ENCODE results near the gene NARF.

Gene NARF

GRCh38 chr17:82479602-82480001 is 21.1 kb downstream of the NARF start:
- no peak for DNase-seq

- DNase-seq: no peak
Observed at GRCh38 chr17:82480318-82480717, 21.8 kb downstream of the NARF start.

GRCh38 chr17:82483204-82483660 is 24.7 kb downstream of the NARF start:
- no peak for DNase-seq

- DNase-seq: no peak
Observed at GRCh38 chr17:82483836-82484235, 25.3 kb downstream of the NARF start.

GRCh38 chr17:82486231-82487094 is 27.9 kb downstream of the NARF start:
- no peak for DNase-seq

GRCh38 chr17:82487910-82488309 is 29.4 kb downstream of the NARF start:
- DNase-seq: no peak

DNA sequence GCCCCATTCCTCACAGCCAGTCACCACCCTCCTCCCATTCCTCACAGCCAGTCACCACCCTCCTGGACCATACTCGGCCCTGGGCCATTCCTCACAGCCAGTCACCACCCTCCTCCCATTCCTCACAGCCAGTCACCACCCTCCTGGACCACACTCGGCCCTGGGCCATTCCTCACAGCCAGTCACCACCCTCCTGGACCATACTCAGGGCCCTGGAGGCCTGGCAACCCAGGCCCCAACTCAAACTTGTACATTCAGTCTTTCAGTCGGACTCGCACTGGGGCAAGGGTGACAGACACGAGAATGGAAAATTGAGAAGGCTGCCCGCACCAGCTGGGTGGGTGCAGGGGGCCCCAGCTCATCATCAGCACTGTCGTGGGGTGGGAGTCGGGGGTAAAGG is 30.6 kb downstream of the NARF start:
- DNase-seq: no peak

DNA sequence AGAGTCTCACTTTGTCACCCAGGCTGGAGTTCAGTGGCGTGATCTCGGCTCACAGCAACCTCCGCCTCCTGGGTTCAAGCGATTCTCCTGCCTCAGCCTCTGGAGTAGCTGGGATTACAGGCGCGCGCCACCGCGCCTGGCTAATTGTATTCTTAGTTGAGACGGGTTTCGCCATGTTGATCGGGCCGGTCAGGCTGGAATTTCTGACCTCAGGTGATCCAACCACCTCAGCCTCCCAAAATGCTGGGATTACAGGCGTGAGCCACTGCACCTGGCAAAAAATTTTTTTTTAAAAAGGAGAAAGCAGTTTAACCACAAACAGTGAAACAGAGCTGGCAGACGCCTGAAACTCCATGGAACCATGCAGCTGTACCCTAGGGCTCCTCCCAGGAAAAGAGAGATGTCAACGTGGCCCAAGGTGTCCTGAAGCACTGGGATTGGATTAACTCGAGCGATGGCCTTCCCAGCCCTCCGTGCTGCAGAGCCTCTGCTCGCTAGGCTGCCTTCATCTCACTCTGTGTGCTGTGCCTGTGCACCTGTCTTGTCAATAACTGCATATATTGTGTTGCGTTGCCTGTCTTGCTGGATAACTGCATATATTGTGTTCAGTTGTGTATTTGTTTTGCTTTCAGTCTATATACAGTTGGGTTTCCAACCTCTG is 31.4 kb downstream of the NARF start:
- DNase-seq: no peak

DNA sequence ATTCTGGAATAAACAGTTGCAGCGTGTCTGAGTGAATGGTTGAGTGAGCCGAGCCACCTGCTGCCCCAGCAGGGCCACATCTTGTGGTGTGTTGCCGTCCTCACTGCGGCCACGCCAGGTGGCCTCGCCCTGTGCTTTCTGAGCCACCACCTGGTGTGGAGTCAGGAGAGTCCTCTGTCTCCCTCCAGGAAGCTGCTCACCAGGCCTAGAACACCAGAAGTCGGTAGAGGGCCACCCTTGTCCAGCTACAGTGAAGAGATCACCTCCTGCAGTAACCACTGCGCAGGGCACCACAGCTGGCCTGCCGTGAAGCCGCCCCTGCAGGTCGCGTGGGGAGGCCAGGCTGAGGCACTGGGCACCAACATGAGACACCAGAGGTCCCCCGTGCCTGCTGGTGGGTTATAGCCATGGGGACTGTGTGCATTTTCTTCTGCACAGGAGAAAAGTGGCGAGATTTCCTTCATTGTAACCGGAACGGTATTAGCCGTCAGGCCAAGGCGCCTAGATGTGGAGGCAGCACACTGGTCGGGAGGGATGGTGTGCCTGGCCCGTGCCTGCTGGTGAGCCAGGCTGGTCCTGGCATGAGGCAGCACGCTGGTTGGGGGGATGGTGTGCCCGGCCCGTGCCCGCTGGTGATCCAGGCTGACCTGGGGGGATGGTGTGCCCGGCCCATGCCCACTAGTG is 32.1 kb downstream of the NARF start:
- no peak for DNase-seq

- no peak for DNase-seq
Observed at GRCh38 chr17:82491196-82491530, 32.6 kb downstream of the NARF start.

- no peak for DNase-seq
Observed at GRCh38 chr17:82491533-82491932, 33.0 kb downstream of the NARF start.

GRCh38 chr17:82492643-82493225 is 34.2 kb downstream of the NARF start:
- DNase-seq: no peak

GRCh38 chr17:82493226-82493781 is 34.8 kb downstream of the NARF start:
- no peak for DNase-seq

DNA sequence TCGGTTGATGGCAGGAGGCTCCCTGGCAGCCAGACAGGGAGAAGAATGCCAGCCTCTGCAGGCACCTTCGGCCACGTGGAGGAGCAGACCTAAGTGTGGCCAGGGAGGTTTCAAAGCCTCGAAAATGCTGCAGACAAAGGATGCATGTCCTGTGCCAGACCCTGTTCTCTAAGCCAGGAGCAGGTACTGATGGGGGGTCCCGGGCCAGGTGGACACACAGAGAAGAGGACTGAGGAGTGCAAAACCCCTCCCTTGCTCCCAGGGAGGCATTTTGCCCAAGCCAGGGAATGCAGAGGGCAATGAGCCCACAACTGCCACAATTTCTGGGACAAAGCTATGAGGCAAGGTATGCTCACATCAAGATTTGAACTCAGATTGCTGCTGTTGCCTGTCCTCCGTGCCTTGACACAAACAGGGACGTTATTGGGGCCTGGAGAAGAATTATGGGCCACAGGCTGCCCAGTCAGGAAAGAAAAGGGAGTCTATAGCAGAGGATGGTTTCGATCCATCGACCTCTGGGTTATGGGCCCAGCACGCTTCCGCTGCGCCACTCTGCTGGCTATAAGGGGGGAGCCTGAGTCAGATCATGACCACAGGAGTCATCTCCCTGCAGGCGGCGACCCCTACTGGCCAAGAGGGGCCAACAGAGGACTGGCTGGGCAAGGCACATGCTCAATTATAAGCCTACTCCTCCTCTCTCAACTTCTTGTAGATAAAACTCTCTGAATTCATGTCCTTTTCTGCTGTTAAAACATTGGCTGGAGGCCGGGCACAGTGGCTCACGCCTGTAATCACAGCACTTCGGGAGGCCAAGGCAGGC is 35.9 kb downstream of the NARF start:
- DNase-seq: no peak

- no peak for DNase-seq
Observed at GRCh38 chr17:82495844-82496528, 37.4 kb downstream of the NARF start.

DNA sequence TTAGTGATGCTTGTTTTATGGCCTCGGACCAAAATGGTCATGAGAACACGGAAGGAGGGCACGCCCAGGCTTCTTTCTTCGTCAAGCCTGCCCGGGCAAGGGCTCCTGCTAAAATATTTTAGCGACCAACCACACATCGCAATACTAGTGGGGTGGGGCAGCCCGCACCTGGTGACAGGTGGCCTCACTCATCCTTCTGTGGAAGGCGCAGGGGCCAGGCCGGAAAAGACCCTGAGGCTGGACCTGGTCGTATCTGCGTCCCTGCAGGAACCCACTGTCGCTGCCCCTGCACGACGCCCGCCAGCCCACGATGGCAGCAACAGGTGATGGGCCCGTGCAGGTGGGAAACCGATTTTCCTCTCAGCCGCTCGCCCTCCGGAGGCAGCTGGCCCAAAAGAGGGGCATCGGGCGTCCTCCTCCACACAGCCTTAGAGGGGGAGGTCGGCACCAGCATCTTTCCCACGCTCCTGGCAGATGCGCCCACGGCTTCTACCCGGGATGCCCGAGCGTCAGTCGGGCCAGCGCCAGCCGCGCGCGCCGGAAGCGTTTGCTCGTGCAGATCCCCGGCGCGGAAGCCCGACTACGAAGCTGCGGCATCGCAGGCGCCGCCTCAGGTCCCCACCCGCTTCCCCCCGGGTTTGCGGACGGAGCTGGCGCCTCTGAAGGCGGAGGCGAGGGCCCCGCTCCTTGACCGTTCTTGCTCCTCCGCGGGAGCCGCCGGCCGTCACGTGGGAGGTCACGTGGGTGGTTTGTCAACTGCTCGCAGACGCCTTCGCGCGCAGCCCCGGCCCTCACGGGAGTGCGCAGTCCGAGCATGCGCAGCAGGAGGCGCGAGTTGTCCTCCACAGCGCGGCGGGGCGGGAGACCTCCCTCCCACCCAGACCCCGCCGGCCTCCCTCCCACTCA is 38.2 kb downstream of the NARF start:
- peak; percentile 60 for DNase-seq

DNA sequence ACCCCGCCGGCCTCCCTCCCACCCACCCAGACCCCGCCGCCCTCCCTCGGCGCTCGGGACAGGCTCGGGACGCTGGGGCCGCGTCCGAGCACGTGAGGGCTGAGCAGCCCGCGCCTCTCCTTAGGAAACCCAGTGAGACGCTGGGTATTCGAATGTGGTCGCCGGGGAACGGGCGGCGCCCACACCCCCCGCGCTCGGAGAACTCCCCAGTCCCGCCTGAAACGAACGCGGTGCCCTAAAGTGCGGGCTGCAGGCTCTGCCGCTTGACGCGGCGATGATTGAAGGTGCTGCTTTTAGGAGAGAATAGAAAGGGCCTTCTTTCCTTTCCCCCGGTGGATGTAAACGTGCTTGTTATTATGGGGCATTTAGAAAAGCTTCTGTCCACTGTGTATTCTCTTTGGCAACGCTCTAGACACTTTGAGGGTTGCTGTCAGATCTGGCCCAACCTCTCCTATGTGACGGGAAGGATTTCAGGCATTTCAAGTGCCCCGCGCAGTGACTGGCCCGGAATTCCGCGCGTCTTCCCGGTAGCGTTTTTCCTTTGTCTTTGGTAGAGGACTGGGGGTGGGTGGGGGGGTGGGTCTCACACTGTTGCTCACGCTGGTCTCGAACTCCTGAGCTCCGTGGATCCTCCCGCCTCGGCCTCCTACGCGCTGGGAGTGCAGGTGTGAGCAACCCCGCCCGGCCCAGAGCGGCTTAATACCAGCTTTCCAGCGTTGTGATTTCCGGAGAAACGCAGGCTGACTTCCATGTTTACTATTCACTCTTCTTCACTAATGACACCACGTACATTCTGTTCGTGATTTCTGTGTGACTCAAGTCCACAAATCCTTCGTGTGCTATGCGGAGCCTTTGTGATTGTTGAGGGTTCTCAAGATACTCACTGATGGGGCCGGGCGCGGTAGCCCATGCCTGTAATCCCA is 39.2 kb downstream of the NARF start:
- no peak for DNase-seq

- DNase-seq: no peak
Observed at GRCh38 chr17:82502207-82502606, 43.7 kb downstream of the NARF start.

DNA sequence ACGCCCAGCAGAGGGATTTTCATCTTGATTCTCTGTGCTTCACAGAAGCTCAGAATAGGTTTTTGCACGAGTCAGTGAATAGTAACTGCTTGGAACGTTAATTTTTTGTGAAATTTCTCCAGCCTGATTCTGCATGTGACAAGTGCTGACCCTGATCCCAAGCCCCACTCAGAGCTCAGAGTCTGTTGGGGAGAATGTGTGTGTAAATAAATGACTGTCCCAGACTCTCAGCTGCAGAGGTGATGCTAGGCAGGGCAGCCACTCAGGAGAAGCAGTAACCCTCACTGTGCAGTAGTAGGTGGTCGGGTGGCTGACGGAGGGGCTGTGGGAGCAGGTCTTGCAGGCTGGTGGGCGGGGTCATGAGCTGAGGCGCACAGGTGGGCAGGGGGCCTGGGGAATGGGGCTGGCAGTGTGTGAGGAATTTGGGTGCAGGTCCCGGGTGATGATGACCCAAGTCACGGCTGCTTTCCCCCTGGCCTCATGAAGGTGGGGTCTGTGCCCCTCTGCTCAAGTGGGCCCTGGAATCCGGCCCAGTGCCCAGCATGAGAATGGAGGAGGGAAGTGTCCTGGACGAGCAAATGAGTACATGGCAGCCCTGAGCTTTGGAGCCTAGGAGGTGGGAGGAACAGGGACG is 44.7 kb downstream of the NARF start:
- no peak for DNase-seq

Data from cortex of kidney (tissue), 1 donor.